ENCODE measurements around the gene LDLR.
"Not testable (repeated sequence)": the region's sequence is repeated elsewhere in the genome, so short reads cannot be mapped to it uniquely, and the experiment has no call there.

LDLR gene

DNA sequence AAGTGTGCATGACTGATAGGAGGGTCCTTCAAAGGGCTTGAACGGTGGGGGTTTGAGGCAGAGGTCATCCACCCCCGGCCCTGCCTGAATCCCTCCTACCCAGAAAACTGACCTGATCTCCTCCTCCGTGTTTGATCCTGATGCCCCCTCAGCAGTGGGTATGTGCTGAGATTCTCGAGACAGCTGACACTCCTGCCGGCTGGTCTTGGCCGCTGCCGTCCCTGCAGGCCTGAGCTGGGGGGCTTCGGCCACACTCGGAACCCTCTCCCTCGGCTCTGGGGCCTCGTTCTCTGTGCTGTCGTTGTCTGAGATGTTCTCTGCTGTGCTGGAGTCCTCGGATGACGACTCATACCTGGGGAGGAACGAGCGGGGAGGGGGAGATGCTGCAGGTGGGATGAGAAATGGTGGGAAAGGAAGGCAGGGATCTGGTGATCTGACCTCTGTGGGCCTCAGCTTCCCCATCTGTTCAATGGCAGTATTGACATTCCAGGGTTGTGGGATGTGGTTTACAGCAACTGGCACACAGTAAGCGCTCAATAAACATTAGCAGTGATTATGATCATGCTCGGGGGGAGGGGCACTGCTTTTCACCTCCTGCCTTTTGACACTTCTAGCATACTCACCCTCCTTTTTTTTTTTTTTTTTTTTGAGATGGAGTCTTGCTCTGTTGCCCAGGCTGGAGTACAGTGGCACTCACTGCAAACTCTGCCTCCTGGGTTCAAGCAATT is 87.4 kb downstream of the LDLR start:
- no peak for DNase-seq

- DNase-seq: no peak
Observed at GRCh38 chr19:11177592-11177991, 88.3 kb downstream of the LDLR start.

DNA sequence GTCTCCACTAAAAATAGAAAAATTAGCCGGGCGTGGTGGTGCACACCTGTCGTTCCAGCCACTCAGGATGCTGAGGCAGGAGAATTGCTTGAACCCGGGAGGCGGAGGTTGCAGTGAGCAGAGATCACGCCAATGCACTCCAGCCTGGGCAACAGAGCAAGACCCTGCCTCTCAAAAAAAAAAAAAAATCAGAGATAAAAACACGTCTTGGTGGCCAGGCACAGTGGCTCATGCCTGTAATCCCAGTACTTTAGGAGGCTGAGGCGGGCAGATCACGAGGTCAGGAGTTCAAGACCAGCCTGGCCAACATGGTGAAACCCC is 89.8 kb downstream of the LDLR start:
- not testable (repeated sequence) for DNase-seq

DNA sequence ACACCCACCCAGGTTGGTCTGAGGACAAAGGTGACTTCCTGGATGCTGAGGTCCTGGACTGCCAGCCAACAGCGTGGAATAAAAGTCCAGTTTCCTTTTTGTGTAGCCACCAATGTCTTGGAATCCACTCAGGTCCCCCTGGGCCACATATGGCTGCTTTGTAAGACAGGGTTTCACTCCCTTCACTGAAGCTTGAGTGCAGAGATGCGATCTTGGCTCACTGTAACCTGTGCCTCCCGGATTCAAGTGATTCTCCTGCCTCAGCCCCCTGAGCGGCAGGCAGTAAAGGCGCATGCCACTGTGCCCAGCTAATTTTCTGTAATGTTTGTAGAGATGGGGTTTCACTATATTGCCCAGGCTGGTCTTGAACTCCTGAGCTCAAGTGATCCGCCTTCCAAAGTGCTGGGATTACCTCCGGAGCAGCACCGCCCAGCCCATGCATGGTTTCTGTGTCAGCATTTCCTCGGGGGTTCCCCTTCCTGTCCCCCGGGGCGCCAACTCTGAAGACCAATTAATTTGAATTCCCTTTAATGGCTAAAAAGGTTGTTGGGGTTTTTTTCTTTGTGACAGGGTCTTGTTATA is 90.5 kb downstream of the LDLR start:
- DNase-seq: no peak

DNA sequence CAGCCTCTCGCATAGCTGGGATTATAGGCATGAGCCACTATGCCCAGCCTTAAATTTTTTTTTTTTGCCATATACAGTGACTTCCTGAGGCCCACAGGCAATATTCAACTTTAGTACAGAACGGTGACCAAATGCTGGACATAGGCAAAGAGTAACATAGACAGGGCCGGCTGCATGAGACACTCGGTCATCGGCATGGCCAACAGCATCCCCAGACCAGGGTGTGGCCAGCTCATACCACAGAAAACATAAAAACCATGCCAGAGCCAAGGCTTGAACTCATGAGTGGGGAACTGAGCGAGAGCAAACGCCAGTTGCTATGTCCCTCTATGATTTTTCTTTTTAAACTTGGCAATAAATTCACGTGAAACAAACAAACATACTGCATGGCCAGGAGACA is 91.1 kb downstream of the LDLR start:
- DNase-seq: no peak

GRCh38 chr19:11180975-11181374 is 91.7 kb downstream of the LDLR start:
- not testable (repeated sequence) for DNase-seq

GRCh38 chr19:11181488-11181887 is 92.2 kb downstream of the LDLR start:
- no peak for DNase-seq

All from CD4-positive, alpha-beta T cell treated with Interleukin-17A for 1 hour (primary cell).